GM10248 (cell line): ENCODE data around the gene PROCR.

ENCODE experiments used
- CTCF ChIA-PET: fragments of 300-600 bp; sonication (Branson Sonifier 250); formaldehyde crosslinking; extraction: SDS; loops from one replicate; lab custom pipeline; 2021; ENCODE audit warnings: antibody characterized with exemption; lab: Yijun Ruan, JAX
- POLR2A ChIA-PET: fragments of 350-650 bp; sonication (Branson Sonifier 250); formaldehyde crosslinking; extraction: SDS; loops from one replicate; lab custom pipeline; 2020; ENCODE audit warnings: antibody characterized with exemption; lab: Yijun Ruan, JAX
- DNase-seq: peaks from one replicate; pipeline ENCODE4 v3.0.0; 2012; ENCODE audit errors: extremely low spot score
- TF ChIP-seq, protein P1 (sequence below): IDR thresholded peaks from 2 replicates; pipeline ENCODE4 v1.5.1; 2012; ENCODE audit warnings: mild to moderate bottlenecking, low read depth; ENCODE audit errors: extremely low read depth, missing control alignments, control extremely low read depth

Gene PROCR

DNA sequence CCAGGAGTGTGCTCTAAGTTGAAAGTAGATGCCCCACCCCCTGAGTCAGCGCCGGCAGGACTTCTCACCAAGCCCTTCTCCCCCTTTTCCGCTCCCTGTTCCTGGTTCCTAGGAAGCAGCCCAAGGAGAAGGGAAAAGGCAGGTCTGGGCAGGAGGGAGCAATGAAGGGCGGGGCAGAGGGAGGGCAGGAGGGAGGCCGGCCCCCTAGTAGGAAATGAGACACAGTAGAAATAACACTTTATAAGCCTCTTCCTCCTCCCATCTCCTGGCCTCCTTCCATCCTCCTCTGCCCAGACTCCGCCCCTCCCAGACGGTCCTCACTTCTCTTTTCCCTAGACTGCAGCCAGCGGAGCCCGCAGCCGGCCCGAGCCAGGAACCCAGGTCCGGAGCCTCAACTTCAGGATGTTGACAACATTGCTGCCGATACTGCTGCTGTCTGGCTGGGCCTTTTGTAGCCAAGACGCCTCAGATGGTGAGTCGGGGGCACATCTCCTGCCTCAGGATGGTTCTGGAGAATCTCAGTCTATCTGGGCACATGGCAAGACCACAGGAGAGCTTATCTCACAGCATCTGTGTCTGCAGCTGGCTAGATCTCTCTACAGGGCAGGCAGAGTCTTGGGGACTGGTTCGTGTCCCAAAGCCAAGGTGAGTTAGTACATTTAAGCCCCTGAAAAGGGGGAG lies at the start of gene PROCR:
PROCR (plus strand) TSS at position 320 of the 681 bp plus-strand sequence; CDS start at position 403, 83 bp downstream.
- CTCF ChIA-PET, result no interaction called here
- TF ChIP-seq, protein P1, sequence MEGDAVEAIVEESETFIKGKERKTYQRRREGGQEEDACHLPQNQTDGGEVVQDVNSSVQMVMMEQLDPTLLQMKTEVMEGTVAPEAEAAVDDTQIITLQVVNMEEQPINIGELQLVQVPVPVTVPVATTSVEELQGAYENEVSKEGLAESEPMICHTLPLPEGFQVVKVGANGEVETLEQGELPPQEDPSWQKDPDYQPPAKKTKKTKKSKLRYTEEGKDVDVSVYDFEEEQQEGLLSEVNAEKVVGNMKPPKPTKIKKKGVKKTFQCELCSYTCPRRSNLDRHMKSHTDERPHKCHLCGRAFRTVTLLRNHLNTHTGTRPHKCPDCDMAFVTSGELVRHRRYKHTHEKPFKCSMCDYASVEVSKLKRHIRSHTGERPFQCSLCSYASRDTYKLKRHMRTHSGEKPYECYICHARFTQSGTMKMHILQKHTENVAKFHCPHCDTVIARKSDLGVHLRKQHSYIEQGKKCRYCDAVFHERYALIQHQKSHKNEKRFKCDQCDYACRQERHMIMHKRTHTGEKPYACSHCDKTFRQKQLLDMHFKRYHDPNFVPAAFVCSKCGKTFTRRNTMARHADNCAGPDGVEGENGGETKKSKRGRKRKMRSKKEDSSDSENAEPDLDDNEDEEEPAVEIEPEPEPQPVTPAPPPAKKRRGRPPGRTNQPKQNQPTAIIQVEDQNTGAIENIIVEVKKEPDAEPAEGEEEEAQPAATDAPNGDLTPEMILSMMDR, result no peak
- peak; percentile 50 for DNase-seq
- POLR2A ChIA-PET, result no interaction called here

DNA sequence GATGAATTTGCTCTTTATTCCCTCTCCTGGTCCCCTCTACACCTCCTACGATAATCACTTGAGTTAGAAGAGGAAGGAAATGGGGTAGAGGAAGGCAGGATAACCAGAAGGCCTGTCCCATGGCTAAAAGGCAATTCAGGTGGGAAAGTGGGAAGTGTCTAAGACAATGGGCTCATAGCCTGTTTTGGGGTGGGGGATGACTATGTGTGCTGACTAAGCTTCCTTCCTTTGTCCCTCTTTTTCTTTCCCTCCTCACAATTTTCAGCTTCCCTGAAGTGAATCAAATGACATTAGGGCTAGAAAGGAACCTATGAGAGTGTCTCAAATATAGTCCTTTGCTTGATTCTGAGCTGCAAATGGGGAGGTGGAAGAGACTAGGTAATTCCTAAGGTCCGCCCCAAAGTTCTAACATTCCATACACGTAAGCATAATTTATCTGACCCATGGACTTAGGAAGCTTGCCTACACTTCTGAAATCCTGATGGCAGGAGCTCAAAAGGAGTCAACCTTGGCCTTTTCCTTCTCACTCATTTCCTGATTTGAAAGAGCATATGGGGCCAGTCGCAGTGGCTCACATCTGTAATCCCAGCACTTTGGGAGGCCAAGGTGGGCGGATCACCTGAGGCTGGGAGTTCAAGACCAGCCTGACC lies 49.0 kb upstream of the PROCR start:
- TF ChIP-seq, protein P1, result no peak
- DNase-seq, result no peak
- ChIA-PET CTCF (interaction anchor here (0.8 to 1.8 kb wide), 6 partner anchors 18 to 207 kb away, joined by 3 to 10 read pairs (median 4); no protein-coding TSS in a partner anchor), POLR2A (no interaction called here)

DNA sequence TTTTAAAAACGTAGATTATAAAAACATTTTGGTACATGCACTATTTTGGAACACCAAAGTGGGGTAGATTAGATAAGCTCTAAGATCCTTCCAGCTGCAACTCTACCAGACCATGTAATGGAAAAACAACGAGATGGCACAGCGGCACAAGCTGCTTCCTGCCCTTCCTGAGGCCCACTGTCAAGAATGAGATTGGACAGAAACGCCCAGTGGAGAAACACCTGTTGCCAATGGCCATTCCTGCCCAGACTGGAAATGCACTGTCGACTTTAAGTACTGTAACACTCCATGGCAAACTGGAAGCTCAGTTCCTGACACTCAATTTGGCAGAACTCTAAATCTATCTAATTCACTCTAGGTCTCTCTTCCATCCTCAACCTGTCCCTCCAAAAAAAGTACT lies 46.1 kb upstream of the PROCR start:
- ChIA-PET POLR2A (no interaction called here), CTCF (interaction anchor here (1.0 to 1.5 kb wide), 5 partner anchors 14 to 144 kb away, joined by 3 to 5 read pairs (median 3); no protein-coding TSS in a partner anchor)
- TF ChIP-seq, protein P1, result no peak
- no peak for DNase-seq

DNA sequence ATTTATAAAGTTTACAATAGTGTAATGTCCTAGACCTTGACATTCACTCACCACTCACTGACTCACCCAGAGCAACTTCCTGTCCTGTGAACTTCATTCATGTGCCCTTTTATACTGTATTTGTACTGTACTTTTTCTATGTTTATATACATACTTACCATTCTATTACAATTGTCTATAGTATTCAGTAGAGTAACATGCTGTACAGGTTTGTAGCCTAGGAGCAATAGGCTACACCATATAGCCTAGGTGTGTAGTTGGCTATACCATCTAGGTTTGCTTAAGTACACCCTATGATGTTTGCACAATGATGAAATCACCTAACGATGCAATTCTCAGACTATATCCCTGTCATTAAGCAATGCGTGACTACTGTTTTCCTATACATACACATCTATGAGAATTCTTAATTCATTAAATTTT lies 42.2 kb upstream of the PROCR start:
- ChIA-PET CTCF (no interaction called here), POLR2A (no interaction called here)
- TF ChIP-seq, protein P1, result no peak
- no peak for DNase-seq

DNA sequence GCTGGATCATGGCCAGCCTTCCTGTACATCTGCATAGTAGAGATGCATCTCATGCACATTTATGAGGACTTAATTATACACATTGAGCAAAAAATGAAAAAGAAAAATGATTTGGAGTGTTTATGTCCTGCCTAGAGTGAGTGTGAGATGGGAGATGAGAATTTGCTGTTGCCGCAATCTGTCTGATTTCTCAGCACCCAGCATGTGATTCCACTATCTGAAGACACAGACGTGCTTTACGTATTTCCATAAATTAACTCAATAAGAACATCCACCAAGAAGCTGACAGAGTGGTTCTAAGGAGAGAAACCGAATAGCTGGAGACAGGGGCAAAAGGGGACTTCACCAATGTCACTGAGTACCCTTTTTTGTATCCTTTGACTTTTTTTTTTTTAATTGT lies 39.9 kb upstream of the PROCR start:
- CTCF ChIA-PET, result no interaction called here
- DNase-seq, result no peak
- TF ChIP-seq, protein P1, result no peak
- POLR2A ChIA-PET, result no interaction called here

DNA sequence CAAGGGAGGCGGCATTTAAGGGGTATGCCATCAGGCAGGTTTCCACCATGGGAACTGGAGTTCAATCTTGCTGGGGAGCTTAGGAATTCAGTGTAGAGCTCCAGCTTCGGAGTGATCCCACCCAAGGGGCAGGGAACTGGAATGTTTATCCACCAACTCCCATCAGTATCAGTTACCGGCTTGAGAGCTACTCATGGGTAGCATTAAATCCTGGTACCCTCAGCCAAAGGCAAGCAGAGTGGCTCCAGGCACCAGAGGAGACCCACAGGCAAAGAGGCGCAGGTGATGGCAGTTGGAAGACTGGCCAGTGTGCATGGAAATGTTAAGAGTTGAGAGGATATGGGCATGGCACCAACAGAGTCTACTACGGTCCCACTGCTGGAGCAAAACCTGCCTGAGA lies 38.8 kb upstream of the PROCR start:
- POLR2A ChIA-PET, result no interaction called here
- CTCF ChIA-PET, result interaction anchor here (1.1 to 1.7 kb wide), 3 partner anchors 10 to 258 kb away, joined by 3 to 5 read pairs (median 3); no protein-coding TSS in a partner anchor
- DNase-seq, result no peak
- TF ChIP-seq, protein P1, result no peak
